Measurements from ENCODE around the gene SIK3.

Gene SIK3

GRCh38 chr11:117002639-117003299, 95.5 kb downstream of the SIK3 start:
- peak in 1 of 5 donors; percentile 73 for DNase-seq

DNA sequence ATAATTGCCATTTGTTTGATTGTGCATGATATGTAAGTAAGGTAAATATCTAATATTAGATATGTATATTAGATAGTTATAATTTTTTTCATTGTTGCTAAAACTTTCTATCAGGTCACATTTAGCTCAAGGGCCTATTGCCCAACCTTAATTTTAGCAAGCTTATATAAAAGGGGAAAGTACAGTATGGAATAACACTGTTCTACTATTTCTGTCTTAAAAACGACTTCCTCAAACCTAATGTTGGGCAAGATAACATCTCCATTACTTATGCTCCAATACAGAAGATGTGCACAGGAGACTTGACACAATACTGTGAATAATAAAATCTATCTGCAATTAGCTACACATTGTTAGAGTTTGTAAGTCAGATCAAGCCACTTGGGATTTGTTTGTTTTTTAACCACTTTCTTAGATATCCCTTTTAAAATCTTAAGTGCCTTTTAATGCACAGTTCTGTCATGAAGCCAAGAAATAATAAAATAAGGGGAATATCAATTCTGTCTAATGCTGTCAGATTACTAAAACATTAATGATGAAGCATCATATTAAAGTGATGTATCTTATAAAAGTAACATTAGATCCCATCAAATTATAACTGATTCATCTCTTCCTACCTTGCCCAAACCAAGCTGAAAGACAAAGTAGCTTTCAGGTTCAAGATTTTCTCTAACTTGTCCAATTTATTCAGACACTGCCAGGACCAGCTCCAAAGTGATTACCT, 98.1 kb downstream of the SIK3 start:
- no peak for DNase-seq

DNA sequence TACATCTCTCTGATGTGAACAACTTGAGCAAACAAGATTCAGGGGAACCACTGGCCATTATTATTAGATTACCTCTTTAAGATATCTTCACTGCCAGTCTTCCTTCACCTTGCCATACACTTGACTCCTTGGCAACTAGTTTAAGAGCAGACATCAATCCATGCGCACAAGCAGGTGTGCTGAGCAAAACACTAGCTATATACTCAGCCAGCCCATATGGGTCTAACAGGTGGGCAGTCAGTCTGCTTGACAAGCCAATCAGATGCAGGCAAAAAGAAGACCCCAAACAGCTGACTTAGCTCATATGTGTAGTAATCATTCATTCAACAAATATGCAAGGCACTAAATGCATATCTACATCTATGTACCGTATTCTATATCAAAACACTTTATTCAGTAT, 101.2 kb downstream of the SIK3 start:
- DNase-seq = no peak

DNA sequence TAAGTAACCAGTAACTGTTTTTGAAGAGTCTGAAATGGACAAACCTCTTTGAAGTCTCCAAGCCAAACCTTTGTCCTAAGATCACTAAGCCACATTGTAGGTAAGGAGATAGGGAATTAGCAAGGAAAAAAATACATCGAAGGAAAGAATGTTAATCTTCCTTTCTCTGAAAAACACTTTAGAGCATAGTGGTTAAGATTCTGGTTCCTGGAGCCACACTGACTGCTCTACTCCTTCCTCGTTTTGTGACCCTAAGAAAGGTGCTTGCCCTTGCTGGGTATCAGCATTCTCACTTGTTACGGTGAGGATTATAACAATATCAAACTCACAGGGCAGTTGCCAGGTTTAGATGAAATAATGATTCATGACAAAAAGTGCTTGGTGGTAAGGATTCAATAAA, 104.0 kb downstream of the SIK3 start:
- no peak for DNase-seq

- DNase-seq = peak in 2 of 5 donors; percentile 15 to 25
Observed at GRCh38 chr11:116993599-116993998, 104.6 kb downstream of the SIK3 start.

GRCh38 chr11:116991491-116991890, 106.7 kb downstream of the SIK3 start:
- DNase-seq = no peak

GRCh38 chr11:116990811-116991210, 107.4 kb downstream of the SIK3 start:
- no peak for DNase-seq

GRCh38 chr11:116990061-116990473, 108.2 kb downstream of the SIK3 start:
- no peak for DNase-seq

DNA sequence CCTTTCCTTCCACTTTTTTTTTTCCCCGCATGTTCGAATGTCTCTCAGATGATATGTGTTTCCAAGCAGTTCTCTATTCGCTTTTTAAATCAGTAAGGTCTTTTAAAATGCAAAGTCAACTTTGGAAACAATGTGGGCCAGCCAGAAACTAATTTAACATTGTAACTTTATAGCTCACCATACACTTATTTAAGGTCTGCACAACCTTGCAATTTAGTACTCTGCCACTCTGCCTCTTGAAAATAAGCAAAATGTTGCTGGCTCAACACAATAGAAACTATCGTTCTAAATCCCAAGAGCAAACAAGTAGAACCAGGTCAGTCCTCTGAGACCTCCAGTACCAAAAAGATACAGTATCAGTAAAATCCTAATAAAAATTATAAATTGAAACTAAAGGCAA, 109.0 kb downstream of the SIK3 start:
- no peak for DNase-seq

GRCh38 chr11:116986521-116987105, 111.6 kb downstream of the SIK3 start:
- peak in 1 of 5 donors; percentile 73 for DNase-seq

GRCh38 chr11:116984589-116984988, 113.6 kb downstream of the SIK3 start:
- DNase-seq = no peak

DNA sequence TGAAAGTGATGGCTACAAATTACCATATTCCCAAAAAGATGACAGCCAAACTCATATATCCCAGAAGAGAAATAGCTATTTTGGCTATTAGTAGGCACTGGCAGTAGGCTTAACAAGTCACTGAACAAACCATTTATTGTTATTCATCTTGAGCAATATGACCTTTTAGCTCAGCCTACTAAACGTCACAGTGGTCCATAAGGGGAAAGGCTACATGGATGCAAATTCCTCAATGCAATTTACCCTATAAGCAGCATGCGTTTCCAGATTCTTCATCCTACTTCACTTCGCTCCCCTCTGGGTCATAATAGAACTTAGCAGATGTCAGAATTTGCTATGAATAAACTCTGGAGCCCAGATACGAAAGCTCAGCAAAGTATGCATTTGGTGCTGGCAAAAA, 114.0 kb downstream of the SIK3 start:
- DNase-seq = no peak

- no peak for DNase-seq
Observed at GRCh38 chr11:116981266-116981885, 116.9 kb downstream of the SIK3 start.

DNA sequence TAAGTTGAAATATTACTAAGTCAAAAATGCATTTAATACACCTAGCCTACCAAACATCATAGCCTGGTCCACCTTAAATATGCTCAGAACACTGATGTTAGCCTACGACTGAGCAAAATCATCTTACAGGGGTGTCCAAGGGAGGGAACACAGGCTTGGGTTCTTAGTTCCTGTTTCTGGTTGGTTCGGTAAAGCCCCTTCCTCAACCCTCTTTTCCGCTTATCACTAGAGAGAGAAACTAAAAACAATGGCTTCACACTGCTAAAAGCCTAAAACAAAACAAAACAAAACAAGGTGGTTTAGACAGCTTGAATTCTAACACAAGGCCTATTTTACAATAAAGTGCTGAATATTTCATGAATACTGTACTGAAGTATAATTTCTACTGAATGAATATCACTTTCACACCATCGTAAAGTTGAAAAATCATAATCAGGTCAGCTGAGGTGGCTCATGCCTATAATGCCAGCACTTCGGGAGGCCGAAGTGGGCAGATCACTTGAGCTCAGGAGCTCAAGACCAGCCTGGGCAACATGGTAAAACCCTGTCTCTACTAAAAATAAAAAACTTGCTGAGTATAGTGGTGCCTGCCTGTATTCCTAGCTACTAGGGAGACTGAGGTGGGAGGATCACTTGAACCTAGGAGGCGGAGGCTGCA, 118.0 kb downstream of the SIK3 start:
- no peak for DNase-seq

DNA sequence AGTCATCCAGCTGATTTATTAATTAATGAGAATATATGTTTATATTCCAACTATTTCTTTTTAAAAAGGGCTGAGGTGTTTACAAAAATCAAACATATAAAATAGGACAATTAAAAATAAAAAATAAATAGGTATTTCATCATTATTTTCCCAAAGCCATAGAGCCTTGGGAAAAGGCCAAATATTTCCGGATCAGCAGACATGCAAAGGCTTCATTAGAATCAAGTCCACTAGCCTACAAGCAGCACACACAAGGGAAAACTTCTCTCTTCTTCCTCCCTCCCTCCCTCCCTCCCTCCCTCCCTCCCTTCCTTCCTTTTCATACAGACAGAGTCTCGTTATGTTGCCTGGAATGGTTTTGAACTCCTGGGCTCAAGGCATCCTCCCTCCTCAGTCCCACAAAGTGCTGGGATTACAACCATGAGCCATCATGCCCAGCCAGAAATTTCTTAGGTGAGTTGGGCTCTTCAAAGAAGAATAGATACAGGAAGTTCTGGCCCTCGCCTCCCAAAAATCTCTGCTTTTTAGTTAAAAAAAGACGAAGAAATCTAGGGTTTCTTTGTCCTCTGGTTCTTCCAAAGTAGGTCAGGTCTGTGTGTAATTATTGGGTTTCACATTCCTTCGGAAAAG, 121.2 kb downstream of the SIK3 start:
- no peak for DNase-seq

DNA sequence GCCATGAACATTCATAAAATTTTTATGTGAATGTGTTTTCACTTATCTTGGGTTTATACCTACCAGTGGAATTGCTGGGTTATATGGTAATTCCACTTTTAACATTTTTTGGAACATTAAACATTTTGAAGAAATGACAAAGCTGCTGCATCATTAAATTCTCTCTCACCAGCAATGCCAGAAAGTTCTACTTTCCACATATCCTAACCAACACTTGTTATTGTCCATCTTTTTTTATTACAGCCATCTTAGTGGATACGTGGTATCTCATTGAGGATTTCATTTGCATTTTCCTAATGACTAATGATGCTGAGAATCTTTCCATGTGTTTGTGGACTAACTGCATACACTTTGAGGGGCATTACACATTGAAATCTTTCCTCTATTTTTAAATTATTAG, 122.6 kb downstream of the SIK3 start:
- DNase-seq = no peak

DNA sequence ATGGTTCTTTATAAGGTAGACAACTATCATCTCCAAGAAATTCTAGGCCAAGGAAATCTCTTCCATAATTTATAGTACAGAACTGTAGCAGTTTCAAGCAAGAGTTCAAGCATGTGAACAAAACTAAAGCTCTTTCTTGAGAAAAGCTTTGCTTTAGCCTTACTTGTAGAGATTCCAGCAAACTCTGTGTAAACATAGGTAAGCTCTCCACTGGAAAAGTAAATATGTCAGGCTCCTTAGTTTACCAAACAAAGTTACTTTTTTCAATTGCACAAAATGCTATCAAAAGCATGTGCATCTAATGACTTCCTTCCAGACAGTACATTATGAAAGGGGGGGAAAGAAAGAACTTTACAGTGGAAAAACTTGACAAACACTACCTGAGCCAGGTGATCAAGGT, 125.0 kb downstream of the SIK3 start:
- DNase-seq = no peak

- no peak for DNase-seq
Observed at GRCh38 chr11:116972691-116973090, 125.5 kb downstream of the SIK3 start.

- DNase-seq = no peak
Observed at GRCh38 chr11:116970485-116971292, 127.5 kb downstream of the SIK3 start.

GRCh38 chr11:116969694-116970093, 128.5 kb downstream of the SIK3 start:
- DNase-seq = no peak

DNA sequence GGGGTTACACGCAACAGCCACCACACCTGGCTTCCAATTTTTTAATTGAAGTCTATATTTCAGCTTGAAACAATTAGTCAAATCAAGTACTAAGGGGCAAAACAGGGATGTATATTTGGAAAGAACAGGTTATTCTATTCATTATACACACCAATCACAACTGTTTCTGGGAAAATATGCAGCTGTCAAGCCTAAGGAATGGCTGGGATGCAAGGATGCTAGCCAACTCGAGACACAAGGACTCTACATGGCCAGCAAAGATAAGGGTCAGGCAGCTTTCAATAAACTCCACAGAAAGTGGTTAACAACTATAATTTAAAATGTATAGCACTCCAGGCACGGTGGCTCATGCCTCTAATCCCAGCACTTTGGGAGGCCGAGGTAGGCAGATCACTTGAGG, 134.0 kb downstream of the SIK3 start:
- no peak for DNase-seq

GRCh38 chr11:116963813-116964212, 134.4 kb downstream of the SIK3 start:
- no peak for DNase-seq
